ENCODE results near the gene COL8A1. TPM values are rescaled to one million over a fixed set of nuclear protein-coding genes. Genes with fewer than 3 reads are reported as not detected.
"Not testable (repeated sequence)": the region's sequence is repeated elsewhere in the genome, so short reads cannot be mapped to it uniquely, and the experiment has no call there.

The COL8A1 gene
- polyA plus RNA-seq, 10 donors: 0.49 to 2.1 (median 0.99) TPM

DNA sequence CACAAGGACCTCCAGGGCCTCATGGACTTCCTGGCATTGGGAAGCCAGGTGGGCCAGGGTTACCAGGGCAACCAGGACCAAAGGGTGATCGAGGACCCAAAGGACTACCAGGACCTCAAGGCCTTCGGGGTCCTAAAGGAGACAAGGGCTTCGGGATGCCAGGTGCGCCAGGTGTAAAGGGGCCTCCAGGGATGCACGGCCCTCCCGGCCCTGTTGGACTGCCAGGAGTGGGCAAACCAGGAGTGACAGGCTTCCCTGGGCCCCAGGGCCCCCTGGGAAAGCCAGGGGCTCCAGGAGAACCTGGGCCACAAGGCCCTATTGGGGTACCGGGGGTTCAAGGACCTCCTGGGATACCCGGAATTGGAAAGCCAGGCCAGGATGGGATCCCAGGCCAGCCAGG lies 156.1 kb downstream of the COL8A1 start:
- no peak for DNase-seq

DNA sequence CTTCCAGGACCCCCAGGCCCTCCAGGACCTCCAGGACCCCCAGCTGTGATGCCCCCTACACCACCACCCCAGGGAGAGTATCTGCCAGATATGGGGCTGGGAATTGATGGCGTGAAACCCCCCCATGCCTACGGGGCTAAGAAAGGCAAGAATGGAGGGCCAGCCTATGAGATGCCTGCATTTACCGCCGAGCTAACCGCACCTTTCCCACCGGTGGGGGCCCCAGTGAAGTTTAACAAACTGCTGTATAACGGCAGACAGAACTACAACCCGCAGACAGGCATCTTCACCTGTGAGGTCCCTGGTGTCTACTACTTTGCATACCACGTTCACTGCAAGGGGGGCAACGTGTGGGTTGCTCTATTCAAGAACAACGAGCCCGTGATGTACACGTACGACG lies 157.2 kb downstream of the COL8A1 start:
- DNase-seq: no peak

DNA sequence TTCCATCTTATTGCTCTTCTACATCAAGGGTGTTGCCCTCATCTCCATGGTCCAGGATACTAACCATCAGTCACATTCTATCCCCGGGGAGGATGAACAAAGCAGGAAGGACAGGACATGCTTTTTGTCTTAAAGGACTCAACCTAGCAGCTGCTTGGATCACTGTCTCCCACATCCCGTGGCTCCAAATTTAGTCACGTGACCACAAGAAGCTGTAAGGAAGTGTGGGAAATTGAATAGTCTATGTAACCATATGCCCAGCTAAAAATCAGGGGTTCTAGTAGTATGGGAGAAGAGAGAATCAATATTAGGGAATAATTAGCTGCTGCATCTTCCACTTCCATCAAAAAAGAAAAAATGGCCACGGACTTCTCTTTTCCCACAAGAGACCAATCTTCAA lies 161.0 kb downstream of the COL8A1 start:
- DNase-seq: no peak

DNA sequence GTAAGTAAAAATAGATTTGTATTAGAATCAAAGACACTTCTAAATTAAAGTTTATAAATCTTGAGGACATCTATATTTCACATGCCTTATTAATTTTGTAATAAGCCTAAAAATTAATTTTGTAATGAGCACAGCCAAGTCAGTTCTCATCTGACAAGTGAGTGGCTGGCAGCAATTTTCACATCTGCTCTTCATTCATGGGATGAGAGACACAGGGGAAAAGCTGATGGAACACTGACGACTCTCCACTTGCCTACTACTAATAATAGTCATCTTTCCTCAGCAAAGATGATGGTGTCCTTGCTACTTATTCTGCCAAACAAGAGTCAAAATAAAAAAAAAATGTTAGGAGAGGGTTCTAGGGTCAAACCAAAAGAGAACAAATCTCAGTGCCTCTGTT lies 164.9 kb downstream of the COL8A1 start:
- DNase-seq: peak; percentile 38 to 57 (median 57)

DNA sequence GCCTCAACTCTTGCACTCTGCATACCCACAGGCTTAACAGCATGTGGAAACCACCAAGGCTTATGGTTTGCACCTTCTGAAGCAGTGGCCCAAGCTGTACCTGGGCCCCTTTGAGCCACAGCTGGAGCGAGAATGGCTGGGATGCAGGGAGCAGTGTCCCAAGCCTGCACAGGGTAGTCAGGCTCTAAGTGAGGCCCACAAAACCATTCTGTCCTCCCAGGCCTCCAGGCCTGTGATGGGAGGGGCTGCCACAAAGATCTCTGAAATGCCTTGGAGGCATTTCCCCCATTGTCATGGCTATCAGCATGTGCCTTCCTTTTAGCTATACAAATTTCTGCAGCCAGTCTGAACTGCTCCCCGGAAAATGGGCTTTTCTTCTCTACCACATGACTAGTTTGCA lies 166.8 kb downstream of the COL8A1 start:
- DNase-seq: no peak

DNA sequence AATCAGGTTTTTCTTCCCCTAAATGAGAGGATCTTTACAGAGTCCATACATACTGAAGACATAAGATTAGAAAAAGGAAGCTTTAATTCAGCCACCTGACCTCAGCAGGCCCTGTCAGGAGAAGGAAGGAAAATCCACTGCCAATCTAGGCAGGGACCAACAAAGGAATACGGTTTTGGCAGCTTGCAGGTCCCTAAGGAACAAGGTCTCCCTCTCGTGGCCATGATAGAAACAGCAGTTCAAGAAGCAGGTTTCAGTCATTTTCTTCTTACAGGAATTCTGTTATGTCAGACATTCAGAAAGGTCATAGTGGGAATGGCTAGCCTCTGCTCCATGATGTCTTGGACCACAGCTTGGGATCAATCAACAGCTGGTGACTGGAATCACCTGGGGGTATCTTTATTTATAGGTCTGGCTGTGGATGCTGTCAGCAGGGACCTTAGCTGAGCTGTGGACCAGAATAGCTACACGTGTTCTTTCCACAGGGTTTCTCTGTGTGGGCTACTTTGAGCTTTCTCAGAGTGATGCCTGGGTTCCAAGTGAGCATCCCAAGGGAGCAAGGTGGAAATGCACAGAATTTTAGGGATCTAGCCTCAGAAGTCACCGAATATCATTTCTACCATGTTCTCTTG lies 169.9 kb downstream of the COL8A1 start:
- peak; percentile 44 to 52 (median 47) for DNase-seq

DNA sequence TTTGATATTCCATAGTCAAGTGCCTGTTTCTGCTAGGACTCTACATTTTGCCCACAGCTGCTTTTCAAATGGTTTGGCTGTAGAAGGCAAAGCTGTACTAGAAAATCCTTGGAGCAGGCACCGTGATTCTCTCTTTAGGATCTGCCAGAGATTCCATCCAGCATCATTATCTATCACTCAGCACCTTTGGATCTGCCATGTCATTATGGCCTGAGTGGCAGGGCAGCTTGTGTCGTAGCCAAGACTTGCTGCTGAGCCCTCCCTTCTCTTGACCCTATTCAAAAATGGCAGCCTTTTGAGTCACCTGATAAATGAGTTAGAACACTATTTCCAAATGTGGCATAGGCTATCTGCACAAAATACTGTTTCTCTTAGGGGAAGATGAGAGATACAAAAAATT lies 171.2 kb downstream of the COL8A1 start:
- DNase-seq: no peak

DNA sequence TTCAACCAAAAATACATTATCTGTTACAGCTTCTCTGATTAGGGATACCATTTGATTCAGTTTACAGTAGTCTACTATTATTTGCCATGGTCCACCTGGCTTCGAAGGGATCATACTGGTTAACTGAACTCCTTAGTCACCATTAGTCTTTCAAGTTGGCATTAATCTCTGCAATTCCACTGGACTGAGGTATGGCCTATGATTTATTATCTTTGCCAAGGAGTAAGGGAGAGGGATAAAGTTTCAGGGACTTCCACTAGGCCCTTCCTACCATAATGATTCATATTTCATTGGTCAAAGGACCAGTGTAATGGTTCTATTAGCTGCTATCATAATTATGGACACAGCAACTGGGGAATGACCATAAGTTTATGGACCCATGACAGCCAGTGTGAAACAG lies 172.0 kb downstream of the COL8A1 start:
- DNase-seq: no peak

DNA sequence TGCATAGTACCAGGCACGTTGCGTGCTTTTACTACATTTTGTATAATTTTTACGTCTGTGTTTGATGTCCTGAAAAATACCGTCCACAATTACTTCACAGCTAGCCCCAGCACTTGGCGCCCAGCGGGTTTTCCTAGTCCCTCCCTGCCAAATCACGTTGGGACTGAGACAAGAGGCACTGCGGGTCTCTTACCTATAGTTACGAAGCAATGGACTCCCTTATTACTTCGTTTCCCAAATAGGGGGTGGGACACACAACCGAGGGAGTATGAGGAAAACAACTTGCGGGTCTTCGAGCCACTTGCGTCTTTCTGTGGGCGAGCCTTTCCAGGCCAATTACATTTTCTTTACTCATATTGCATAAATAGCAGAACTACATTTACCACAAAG lies 178.6 kb downstream of the COL8A1 start:
- DNase-seq: peak in 2 of 3 donors; percentile 18 to 51

DNA sequence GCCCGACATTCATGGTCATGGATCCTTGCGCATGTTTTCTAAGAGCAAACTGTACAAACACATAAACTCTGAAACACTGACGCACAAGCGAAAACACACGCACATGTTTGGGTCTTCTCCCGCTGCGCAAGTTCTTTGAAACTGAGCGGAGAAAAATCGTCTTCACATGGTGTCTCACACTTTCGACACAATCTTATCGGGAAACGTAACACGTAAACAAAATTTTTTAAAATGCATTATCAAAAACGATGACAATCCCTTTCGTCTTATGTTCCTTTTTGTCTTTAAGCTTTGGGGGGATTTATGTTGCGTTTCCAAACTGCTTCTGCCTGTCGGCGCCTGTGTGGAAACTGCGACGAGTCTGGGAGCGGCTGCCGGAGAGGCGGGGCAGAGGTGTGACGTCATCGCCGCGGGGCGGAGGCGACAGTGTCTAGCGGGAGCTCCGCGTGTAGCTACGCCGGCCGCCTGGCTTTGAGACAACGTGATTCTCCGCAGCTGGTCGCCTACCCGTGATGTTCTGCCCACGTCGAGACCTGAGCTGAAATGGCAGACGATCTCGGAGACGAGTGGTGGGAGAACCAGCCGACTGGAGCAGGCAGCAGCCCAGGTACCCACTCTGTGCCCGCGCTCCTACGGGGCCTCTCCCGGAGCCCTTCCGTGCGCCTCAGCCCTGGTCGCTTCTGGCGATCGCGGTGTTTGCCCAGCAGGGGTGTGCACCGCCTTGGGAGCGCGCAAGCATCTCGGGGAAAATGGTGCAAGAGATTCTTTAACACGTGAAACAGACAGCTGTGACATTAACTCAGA lies 179.2 kb downstream of the COL8A1 start, which contains the start of gene CMSS1:
Gene CMSS1 (plus strand): TSS at position 426 of the 804 bp plus-strand sequence.
- DNase-seq: peak; percentile 92 to 98 (median 95)

DNA sequence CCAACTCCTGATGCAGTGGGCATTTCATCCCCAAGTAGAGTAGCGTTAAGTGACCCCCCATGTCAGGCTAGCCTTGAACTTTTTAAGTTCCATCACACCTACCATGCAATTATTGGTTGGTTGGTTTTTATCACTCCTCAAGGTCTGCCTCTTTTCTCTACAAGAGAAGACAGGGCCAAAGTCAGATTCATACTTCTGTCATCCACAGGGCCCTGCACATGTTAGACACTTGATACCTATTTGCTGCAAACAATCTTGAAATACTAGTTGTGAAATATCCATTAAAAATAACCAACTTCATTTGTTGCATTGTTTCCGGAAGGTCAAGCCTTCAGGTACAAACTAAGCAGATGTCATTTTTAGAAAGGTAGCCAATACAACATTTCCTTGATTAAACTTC lies 180.4 kb downstream of the COL8A1 start:
- no peak for DNase-seq

DNA sequence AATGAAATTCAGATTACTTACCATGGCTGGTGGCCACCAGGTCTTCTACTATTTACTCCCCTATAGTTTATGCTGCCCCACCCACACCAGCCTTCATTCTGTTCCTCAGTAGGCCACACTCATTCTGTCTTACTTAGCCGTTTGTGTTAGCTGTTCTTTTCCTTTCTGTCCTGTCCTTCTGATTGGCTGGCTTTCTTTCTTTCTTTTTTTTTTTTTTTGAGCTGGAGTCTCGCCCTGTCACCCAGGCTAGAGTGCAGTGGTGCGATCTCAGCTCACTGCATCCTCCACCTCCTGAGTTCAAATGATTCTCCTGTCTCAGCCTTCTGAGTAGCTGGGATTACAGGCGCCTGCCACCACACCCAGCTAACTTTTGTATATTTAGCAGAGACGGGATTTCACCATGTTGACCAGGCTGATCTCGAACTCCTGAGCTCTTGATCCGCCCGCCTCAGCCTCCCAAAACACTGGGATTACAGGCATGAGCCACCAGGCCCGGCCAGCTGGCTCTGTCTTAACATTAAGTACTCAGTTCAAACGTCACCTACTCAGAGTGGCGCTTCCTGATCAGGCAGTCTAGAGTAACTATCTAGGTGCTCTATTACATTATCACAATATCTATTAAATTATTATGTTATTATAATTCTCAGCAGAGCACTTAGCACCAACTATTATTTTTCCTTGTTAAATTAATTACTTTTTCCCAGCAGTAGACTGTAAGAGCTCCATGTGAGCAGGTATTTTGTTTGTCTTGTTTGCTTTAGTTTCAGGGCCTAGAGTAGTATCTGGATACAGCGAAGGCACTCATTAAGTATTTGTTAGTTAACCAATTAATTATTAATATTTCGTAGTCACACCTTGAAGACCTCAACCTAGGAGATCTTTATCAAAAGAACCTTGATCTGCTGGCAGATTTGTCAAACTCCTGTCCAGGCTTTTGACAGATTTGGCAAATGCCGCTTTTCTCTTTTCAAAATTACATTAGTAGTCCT lies 185.6 kb downstream of the COL8A1 start:
- no peak for DNase-seq

DNA sequence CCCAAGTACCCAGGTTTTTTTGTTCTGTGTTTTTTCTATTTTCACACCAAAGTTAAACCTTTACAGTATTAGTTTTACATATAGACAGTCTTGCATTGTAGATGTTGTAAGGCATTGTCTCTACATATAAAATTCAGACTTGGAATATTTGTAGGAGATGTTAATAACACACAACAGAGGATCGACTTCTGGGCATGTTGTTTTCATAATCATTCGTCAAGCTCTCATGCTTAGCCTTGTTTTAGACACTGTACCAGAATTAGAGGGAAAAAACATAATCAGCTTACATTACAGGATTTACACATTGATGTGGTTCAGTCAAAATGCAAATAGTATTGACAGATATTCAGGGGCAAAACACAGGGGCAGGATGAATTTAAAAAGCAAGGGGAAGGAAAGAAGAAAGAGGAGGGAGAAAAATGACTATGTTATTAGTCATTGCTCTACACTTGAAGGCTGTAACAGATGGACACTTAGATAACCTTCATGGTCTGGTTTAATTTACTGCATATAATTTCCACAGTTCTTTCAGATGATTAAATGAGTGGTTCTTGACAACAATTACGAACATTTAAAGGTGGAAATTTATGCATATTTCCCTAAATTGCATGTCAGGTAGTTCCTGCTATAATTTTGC lies 186.7 kb downstream of the COL8A1 start:
- DNase-seq: no peak

DNA sequence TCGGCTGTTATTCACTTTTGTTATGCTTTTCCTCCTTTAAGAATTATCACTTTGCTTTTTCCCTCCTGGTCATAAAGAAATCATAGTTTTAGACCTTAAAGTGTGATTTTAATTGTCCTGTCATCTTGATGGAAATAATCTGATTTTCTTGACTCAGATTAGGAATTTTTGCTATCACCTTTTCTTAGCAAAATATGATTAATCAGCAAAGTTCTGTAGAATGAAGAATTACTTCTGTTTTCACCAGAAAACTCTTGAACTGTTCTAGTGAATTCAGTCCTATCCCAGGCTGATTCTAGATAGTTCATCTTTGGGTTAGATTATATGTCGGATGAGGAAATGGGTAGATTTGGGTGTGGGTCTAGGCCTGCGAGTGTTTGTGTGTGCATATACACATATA lies 191.4 kb downstream of the COL8A1 start:
- DNase-seq: no peak

DNA sequence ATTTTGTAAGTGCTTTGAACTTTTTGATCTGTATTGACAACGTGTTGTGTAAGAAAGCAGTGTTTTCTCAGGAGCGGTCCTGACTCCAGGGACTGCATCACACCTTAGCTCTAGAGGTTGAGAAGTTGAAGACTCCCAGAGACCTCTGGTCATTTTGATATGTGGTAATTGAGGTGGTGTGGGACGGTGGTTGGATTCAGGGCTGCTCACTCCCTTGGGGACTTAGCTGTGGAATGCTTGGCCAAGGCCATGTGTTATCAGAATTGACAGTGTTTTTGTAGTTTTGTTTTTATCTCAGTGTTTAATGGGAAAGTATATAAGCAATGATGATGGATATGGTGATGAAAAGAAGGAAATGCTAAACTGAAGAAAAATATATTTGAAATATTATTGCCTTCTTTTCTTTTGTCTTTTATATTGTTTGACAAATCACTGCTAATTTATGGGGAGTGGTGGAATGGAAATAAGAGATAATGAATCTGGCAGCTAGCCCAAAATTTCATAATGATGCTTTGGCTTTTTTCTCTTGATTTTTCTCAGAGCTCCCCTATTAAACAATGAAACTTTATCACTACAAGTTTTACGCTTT lies 195.3 kb downstream of the COL8A1 start:
- peak in 1 of 3 donors; percentile 70 for DNase-seq

DNA sequence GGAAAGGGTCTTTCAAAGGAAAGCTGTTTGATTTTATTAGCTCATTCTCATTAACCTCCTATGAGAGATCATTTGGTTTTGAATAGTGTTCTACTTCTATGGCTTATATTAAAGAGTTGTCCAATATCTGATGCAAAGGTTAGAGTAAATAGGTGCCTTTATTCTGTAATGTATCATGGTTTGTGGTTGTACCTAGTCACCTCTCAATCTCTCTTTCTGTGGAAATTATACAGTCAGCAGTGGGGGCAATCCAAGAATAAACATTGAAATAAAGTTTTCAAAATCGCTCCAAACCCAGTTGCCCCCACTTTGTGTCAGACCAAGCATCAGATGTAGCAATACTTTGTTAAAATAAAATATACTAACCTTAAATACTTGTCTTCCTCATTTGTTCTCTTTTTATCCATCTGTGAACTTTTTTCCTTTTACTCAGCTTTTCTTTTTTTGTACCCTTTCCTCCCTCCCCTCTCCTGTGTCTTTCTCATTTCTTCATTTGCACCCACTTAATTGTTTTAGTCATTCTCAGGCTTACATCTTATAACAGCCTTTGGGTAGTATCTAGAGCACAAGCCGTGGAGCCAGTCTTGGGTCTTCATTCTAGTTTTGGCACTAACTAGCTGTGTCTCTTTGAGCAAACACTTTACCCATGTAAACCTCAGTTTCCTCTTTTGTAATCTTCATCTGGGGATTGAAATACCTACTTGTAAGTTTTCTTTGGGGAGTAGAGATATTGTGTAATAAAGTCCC lies 196.0 kb downstream of the COL8A1 start:
- no peak for DNase-seq

DNA sequence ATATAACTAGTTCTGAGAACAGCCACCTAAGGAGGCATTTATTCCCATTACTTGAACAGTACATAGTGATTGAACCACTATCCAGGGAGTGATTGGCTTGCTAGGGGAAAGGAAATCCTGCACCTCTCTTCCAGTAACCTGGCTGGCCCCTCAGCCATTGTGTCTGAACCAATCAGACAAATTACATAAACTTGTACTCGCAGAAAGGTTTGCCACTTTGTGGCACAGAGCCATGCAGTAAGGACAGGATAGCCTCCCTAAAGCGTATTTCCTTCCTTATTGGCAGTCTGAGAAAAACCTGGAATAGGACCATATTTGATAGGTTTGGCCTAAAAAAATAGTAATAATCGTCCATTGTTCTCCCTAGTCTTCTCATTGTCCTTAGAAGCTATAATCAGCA lies 198.3 kb downstream of the COL8A1 start:
- DNase-seq: no peak

DNA sequence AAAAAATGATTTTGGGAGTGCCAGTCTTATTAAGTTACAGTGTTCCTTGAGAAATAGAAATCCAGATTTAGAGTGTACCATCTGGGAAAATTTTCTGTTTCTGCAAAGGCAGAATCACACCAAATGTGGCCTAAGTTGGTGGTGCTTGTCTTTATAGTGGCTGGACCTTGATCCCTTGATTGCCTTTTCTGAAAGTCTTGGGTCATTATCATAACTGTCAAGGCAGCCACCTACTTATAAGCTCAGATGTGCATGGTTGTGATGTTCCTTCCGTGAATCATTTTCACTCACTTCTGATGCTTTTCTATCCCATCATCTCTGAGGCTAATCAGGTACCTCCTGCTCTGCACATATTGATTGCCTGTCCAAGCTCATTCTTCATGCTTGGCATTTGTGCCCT lies 199.3 kb downstream of the COL8A1 start:
- DNase-seq: no peak

DNA sequence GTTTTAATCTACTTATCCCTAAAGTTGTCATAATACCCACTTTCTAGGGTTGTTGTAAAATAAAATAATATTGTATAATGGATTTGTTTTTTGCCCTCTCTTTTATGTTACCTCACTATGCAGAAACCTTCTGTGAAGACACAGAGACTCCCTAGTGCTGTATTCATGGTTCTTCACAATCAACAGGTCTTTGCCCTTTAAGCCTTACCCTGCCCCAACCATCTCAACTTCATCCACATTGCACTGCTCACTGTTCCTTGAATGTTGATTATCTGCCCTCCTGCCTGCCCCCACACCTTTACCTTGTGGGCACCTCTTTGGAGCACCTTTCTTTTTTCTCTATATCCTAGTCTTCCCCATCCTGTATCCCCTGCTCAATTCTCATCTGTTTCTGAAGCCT lies 200.4 kb downstream of the COL8A1 start:
- no peak for DNase-seq

DNA sequence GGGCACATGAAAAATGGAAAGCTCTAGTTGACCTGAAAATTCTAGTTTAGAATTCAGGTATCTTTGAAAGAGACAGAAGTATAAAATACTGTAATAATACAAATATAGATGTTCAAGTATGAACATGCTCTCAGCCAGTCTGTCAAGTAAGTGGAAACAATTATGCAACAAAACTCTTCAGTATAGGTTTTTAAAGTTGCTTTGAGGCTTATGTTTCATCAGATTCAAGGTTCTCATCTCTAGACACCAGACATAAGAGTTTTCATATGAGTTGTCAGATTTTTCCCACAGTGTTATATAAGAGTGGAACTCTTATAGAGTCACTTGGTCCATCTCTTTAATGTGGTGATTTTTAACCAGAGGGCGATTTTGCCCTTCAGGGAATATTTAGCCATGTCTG lies 201.2 kb downstream of the COL8A1 start:
- DNase-seq: no peak

DNA sequence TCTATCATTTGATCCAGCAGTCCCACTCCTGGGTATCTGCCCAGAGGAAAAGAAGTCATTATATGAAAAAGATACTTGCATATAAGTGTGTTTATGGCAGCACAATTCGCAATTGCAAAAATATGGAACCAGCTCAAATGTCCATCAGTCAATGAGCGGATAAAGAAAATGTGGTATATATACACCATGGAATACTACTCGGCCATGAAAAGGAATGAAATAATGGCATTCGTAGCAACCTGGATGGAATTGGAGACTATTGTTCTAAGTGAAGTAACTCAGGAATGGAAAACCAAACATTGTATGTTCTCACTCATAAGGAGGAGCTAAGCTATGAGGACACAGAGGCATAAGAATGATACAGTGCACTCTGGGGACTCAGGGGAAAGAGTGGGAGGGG lies 203.6 kb downstream of the COL8A1 start:
- DNase-seq: not testable (repeated sequence)
